COLO829 (cell line): ENCODE results near the gene ARHGAP22.

ENCODE experiments used
- DNase-seq: peaks from one replicate; pipeline ENCODE4 v3.0.0; 2012; ENCODE audit warnings: low spot score

ARHGAP22 gene

DNA sequence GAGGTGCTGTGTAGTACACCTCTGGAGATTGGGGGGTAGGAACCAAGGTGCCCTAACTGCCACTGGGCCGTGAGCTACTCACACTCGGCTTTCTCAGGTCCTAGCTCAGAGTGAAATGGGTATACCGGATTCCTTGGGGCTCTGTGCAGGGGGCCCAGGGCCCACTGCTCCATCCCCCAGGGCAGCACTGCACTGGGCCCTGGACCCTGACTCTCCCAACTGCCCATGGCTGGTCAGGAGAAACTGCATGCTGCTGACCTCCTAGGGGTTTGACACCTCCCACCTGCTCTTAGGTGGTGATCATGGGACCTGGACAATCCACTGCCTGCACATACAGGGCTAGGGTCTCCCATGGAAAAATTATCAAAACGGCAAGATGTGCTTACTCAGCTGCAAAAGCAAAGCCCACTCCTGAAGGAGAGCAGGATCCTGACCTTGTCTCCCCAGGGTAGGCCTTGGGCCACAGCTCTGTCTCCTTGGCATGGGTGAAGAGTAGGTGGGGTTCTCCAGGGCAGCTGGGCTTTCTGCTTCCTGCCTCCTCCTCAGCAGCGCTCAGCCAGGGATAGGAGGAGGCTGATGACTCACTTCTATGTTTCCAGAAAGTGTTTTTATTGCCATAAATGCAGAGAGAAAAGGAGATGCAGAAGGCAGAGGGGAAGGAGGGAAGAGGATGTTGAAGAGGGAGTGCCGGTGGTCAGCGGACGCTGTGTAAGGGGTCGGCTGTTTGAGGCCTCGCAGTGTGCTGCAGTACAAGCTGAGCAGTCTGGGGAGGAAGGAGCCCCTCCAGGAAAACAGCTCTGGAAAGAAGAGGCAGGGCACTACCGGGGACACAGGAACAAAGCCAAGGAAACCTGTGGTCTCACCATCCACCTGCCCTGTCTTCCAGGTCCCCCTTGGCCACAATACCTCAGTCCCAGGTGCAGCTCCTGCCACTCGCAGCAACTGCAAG, 107.8 kb downstream of the ARHGAP22 start:
- DNase-seq: no peak

DNA sequence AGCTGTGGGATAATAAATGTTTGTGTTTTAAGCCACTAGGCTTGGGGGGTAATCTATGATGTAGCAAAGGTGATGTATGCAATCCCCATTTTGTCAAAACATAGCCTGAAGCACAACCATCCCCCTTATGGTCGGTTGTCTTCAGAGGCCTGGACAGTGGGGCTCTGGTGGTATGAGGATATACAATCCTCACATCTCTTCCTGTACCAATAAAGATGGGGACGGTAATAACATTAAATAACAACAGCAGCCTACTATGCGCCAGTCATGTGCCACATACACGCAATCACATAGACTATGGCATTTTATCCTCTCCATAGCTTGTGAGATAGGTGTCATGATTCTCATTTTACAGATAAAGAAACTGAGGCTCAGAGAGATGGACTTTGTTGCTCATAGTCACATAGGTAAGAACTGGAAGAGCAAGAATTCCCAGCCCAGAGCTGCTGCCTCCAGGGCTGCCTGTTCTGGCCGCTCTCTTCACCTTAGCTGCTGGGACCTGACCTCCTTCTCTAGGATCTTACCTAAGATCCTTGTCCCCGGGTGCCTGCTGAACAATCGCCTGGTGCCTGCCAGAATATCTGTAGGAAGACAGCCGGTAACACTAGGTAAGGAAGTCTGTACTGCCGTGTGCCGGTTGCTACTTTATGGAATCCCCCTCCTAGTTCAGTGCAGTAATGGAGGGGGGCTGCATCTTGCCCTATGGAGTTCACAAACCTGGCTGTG, 108.6 kb downstream of the ARHGAP22 start:
- no peak for DNase-seq

DNA sequence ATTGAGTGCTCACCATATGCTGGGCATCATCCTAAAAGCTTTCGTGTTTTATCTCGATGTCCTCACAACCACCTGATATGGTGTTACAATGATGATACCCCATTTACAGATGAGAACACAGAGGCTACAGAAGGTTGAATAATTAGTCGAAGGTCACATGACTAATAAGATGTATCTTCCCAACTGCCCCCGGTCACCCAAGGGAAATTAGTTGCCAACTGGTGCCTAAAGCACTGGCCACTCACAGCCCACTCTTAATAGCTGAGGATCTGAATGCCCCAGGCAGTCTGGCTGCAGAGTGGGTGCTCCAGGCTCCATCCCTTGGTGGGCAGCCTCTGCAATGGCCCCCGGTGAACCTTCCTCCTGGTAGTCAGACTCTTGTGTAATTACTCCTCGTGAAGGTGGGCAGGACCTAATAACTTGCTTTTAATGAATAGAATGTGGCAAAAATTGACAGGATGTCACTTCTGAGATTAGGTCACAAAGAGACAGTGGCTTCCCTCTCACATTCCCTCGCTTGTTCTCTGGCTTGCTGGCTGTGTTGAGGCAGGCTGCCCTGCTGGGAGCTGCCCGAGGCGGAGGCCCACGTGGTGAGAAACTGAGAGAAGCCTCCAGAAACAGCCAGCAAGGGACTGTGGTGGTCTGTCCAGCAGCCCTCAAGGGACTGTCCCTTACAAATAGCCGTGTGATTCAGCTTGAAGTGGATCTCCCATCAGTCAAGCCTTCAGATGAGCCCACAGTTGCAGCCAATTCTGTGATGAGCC, 109.4 kb downstream of the ARHGAP22 start:
- DNase-seq: no peak

DNA sequence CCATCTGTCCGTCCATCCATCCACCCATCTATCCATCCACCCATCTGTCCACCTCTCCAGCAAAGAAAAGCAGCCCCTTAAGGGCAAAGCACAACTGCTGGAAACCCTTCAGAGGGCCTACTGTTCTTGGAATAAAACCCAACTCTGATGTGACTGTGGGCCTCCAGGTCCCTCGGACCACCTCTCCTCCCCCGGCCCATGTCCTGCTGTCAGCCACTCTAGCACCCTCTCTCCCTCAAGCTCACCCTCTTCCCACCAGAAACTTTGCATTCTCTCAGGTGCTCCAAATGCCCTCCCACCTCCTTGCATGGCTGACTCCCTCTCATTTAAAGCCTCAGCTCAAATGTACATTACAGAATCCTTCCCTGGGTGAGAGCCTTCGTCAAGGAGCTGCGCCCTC, 110.3 kb downstream of the ARHGAP22 start:
- no peak for DNase-seq

DNA sequence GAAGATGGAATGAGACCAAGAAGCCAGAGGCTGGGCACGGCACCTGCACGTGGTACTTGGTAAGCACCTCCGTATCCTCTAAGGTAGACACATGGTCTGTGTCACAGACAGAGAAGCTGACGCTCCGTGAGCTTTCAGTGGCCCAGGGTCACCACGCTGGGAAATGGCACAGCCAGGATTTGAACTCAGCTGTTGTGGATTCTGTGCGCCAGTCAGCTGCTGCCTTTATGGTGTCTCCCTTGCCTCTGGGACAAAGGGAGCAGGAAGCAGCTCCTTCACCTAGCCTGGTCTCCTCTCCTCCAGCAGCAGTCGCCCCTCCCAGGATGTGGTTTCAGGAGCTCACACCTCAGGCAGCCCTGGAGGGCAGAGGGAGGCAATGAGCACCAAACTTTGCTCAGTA, 110.8 kb downstream of the ARHGAP22 start:
- no peak for DNase-seq

DNA sequence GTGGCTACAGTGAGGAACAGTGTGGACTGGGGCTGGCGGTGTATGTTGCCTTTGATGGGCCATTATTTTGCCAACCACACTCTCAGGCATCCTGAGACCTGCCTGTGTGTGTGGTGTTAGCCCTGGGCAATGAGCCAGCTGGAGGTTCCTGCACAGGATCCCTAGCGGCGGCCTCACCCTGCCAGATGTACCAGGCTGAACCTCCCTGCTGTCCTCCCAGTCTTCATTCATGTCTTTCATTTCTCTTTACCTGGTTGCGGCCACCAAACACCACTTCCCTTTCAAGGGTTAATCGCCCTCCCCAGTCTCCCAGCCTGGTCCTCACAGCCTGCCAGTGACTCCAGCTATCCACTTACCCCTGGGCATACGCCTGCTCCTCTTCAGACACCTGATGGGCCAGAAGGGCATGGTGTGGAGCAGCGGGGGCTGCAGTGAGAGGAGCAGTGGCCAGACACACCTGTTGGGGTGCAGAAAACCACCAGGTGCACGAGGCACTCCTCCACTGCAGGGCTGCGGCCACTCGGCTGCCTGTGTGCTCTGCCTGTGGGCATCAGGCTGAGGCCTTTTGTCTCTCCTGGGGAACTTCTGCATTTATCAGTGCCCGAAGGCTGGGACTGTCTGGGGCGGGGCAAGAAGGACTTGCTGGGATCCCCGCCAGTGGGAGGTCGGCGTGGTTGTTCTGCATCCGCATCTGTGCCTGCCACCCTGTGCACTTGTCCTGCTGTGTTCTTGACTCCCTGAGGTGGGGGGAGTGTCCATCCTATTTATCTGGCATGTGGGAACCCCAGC, 111.6 kb downstream of the ARHGAP22 start:
- no peak for DNase-seq

DNA sequence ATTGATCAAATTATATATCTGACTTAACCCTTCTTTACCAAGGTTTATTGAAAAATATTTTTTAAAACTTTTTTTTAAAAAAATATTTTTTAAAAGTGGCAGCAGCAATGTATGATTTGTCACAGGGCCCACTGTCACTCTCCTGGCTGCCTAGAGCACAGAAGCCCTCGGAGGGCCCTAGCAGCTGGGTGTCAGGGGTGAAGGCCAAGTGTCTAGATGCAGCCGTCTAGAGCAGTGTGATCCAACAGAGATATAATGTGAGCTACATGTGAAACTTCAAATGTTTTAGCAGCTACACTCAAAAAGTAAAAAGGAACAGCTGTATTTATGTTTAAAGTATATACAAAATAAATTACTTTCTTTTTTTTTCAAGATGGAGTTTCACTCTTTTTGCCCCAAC, 112.7 kb downstream of the ARHGAP22 start:
- DNase-seq: no peak

DNA sequence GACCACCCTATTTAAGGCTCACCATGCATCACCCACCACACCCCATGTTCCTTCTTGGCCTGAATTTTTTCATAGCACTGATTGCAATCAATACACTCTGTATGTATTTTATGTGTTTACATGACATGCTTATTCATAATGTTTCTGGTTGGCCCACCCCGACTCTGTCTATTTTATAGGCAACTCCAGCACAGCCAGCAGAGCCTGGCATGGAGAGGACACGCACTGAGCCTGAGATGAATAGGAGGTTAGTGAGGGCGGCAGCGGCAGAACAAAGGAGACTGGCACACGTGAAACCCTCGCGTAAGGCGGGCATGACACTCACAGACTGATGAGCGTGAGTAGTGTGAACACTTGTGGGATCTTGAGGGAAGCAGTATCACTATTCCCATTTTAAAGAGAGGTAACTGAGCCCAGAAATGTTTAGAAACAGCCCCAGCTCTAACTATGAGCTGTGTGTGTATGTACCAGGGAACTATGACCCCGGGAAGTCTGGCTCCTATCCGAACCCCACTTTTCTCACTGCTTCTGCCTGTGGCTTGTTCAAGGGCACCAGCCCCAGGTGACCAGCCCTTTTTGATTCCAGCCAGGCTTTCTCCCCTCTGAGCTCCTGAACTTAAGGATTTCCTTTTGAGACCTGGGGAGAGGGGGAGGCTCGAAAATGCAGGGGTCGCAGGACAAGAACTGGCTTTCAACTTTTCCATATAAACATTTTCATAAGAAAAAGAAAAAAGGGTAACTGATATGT, 113.3 kb downstream of the ARHGAP22 start:
- DNase-seq: no peak

DNA sequence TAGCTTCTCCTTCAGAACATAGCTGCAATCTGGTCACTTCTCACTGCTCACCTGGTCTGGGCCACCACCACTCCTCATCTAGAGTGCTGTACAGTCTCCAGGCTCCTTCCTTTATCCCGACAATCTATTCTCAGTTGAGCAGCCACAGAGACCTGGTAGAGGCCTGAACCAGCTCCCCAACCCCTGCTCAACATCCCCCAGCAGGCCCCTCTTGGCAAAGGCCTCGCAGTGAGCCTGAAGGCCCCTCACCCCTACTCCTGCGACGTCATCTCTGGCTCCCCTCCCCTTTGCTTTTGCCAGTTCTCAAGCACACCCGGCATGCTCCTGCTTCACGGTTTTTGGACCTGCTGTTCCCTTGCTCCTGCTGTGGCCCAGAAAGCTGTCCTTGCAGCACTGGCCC, 113.9 kb downstream of the ARHGAP22 start:
- no peak for DNase-seq

DNA sequence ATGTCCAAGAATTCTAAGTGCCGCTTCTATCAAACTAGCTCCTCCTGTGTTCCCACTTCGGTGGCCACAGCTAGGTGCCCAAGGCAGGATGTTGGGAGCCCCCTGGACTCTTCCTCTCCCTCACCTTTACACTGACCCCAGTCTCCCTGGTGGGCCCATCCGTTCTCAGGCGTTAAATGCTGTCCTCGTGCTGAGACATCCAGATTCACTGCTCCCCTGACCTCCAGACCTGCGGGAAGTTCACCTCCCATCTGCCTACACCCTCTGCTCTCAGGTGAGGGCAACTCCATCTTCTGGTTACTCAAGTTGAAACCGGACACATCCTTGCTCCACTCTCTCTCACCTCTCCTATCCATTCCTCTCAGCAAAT, 114.3 kb downstream of the ARHGAP22 start:
- no peak for DNase-seq

DNA sequence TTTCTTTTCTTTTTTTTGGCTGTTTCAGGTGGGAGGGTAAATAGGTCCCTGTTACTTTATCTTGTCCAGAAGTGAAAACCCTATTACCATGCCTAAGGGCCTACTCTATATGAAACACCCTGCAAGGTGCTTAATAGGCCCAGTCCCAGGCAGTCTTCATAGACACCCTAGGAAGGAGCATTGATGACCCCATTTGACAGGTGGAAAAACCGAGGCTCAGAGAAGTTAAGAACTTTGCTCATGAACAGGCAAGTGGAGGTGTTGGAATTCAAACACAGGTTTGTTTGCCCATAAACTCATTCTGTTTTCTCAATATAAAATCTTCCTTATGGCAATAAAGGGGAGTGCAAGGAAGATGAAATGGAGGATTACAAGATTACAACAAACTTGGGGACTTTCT, 115.8 kb downstream of the ARHGAP22 start:
- DNase-seq: no peak

DNA sequence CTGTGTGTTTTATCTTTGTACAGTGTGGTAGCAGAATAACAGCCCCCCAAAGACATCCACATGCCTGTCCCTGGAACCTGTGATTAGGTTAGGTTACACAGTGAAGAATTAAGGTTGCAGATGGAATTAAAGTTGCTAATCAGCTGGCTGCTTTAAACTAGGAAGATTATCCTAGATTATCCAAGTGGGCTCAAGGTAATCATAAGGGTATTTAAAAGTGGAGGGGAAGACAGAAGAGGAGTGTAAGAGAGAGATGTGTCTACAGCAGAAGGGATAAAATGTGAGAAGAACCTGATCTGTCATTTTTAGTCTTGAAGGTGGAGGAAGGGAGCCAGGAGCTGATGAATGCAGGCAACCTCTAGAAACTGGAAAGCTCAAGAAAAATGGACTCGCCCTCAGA, 117.6 kb downstream of the ARHGAP22 start:
- no peak for DNase-seq

DNA sequence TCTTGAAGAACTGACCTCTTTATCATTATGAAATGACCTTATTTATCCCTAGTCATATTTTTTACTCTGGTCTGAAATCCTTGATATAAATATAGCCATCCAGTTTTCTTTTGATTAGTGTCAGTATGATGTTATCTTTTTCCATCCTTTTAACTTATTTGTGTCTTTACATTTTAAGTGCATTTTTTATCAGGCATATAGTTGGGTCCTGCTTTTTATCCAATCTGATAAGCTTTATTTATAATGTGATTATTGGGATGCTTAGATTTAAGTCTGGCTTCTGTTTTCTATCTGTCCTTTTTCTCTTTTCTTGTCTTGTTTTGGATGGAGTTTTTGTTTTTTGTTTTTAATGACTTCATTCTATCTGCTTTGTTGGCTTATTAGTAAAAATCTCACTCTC, 119.2 kb downstream of the ARHGAP22 start:
- DNase-seq: no peak

DNA sequence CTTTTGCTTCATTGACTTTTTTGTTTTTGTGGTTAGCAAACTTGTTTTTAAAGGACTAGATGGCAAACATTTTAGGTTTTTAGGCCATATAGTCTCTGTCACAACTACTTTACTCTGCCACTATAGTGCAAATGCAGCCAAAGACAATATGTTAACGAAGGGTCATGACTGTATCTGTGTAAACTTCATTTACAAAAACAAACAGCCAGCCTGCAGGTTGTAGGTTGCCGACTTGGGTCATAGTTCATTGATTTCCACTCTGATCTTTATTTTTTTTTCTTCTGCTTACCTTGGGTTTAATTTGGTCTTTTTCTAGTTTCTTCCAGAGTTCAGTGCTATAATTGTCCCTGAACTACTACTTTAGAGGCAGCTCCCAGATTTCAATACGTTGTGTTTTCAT, 120.0 kb downstream of the ARHGAP22 start:
- DNase-seq: no peak

DNA sequence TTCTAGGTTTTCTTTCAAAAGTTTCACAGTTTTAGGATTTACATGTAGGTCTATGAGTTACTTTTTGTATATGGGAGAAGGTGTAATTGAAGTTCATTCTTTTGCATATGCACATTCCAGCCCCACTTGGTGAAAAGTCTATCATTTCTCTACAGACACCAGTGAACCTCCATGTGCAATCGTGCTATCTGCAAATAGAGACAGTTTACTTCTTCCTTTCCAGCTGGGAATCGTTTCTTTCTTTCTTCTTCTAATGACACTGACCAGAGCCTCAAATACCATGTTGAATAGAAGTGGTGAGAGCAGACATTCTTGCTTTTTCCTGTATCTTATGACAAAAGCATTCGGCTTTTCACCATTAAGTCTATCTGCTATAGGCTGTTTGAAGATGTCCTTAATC, 122.7 kb downstream of the ARHGAP22 start:
- no peak for DNase-seq

DNA sequence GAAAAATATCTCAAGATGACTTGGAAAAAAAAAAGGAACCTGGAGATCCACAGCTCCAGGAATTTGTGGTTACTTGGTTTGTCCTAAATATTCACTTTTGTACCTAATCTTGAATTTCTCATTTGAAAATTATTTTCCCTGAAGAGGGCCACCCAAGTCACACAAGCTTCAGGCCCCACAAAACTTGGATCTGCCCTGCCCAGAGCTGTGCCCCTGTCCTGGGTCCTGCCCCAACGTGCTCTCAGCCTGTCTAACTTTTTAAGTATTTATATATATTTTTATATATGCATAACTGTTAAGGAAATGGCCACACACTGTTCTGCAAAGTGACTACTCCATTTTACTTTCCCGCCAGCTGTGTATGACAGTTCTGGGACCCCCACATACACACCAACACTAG, 123.5 kb downstream of the ARHGAP22 start:
- DNase-seq: no peak

DNA sequence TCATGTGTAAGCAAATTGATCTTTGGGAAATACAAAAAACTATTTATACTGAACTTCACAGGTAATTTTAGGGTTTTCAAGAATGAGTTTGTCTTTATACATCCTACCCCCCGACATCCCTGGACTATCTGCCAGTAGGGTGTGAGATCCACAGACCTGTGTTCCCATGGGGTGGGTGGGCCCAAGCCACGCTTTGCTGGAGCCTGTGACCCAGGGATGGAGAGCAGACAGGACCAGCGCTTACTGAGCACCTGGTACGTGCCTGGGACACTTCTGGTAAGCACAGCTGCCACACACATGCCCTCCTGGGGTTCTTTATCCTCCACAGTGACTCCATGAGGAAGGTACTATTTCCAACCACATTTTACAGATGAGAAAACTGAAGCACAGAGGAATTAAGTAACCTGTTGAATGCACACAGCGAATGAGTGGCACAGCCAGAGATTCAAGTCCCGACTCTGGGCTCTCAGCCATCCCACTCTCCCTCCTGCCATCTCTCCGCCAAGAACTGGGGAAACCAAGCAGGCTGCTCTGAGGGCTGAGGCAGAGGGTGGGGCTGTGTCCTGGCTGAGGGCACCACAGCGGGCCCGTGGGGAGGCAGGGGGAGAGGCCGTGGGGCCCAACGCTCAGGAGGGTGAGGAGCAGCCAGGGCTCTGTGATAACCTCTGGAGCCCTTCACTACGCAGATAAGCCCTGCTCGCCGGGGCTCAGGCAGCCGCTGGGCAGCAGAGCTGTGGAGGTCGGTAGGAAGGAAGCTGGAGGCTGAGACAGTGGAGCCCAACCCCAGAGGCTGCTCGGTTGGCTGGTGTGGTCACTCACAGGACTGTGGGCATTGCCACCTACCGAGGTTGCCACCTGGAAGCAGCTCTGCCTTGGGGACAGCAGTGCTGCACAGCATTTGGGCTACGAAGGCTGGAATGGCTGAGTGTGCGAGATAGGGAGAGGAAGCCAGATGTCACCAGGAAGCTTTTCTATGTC, 124.2 kb downstream of the ARHGAP22 start:
- DNase-seq: no peak

DNA sequence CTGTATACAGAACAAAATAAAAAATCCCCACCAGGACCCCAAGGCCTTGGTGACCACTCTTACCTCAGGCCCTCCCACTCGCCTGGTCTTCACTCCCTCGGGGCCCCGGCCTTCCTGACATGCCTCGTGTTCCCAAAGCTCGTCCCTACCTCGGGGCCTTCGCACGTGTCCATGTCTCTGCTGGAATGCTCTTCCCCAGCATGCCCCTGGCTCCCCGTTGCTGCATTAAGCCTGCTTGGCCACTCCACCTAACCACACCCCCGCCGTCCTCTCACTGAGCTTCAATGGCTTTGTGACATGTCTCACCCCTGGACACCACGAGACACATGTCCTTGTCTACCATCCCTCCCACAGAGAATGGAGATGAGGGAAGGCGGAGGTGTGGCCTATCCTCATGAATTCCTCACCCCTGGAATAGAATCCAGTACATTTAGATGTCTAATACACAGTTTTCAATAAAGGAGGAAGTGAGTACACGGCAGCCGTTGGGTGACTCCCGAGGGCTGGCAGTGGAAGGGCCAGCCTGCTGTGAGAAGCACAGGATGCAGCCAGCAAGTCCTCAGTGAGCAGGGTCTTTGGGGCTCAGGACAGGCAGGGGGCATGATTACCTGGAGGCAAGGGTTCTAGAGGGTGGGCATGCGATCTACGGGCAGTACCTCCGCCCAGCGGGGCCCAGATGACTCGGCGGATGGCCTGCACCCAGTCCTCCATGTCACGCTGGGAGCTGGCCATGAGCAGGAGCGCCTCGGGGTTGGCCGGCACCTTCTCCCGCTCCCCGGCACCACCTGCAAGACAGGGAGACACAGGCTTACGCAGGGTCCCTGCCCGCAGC, 125.7 kb downstream of the ARHGAP22 start:
- no peak for DNase-seq

DNA sequence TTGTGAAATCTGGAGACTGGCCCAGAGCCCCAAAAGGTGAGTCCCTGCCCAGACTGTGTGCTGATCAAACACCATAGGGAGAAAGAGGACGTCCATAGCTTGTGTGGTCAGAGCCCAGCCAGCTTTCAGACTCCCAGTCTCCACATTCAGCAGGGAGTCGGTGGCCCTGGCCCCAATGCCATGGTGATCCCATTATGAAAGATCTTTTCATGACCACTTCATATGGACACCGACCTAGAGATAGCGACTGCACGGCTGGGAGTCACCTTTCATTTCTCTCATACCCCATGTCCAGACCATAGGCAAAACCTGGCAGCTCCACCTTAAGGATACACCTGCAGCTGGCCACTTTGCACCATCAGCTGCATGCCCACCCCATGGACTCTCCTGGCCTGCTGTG, 126.4 kb downstream of the ARHGAP22 start:
- DNase-seq: no peak
